GM18867 (cell line): Measurements from ENCODE around the gene MTG1.
"Not testable (repeated sequence)": the region's sequence is repeated elsewhere in the genome, so short reads cannot be mapped to it uniquely, and the experiment has no call there.

Experiments
- ATAC-seq: cut with Tn5 transposase; IDR thresholded peaks from one replicate; pipeline ENCODE4 v1.9.1; 2021; ENCODE audit warnings: mild to moderate bottlenecking, moderate library complexity; ENCODE audit not compliant: unreplicated experiment

Gene MTG1

GRCh38 chr10:133422807-133423771 lies 29.1 kb downstream of the MTG1 start:
- ATAC-seq, result no peak

GRCh38 chr10:133424102-133424501 lies 30.1 kb downstream of the MTG1 start:
- not testable (repeated sequence) for ATAC-seq

- ATAC-seq, result not testable (repeated sequence)
Measured at GRCh38 chr10:133424601-133425000, 30.6 kb downstream of the MTG1 start, which contains the start of gene SPRN. SPRN (minus strand) TSS chr10:133424625; CDS start chr10:133423681, 944 bp downstream.

GRCh38 chr10:133429571-133429970 lies 35.6 kb downstream of the MTG1 start:
- not testable (repeated sequence) for ATAC-seq

- ATAC-seq, result not testable (repeated sequence)
Measured at GRCh38 chr10:133431888-133432613, 38.1 kb downstream of the MTG1 start.

GRCh38 chr10:133432789-133433188 lies 38.8 kb downstream of the MTG1 start:
- not testable (repeated sequence) for ATAC-seq

- ATAC-seq, result no peak
Measured at GRCh38 chr10:133438711-133439273, 44.8 kb downstream of the MTG1 start.

- no peak for ATAC-seq
Measured at GRCh38 chr10:133439517-133440461, 45.8 kb downstream of the MTG1 start.

GRCh38 chr10:133440633-133441285 lies 46.8 kb downstream of the MTG1 start:
- no peak for ATAC-seq

GRCh38 chr10:133441356-133441755 lies 47.4 kb downstream of the MTG1 start:
- ATAC-seq, result not testable (repeated sequence)

GRCh38 chr10:133441780-133442179 lies 47.8 kb downstream of the MTG1 start:
- ATAC-seq, result no peak

GRCh38 chr10:133442191-133442966 lies 48.4 kb downstream of the MTG1 start:
- no peak for ATAC-seq

- no peak for ATAC-seq
Measured at GRCh38 chr10:133442967-133443924, 49.3 kb downstream of the MTG1 start.

GRCh38 chr10:133444342-133445267 lies 50.6 kb downstream of the MTG1 start:
- no peak for ATAC-seq

- no peak for ATAC-seq
Measured at GRCh38 chr10:133445268-133445732, 51.3 kb downstream of the MTG1 start.
